Measurements from ENCODE around the gene MIAT. TPM values are rescaled to one million over a fixed set of nuclear protein-coding genes. Genes with fewer than 3 reads are reported as not detected.

Gene MIAT
- total RNA-seq, 1 experiment from 2014 or later = 0.82 TPM

DNA sequence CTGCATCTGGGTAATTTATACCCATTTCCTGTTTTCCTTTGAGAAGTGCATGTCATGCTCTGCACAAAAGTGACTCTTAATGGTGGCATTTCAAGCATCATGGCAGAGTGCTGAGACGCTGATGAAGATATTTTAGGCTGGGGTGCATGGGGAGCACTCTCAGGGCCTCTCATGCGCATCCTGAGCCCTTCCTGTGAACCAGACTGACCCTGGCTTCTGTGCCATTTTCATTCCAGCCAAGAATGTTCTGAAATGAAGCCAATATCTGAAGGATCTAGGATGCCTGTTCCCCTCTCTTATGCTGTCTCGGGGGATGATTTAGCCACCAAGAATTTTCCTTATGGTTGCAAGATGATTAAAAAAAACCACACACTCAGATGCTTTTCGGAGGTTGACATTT lies 61.5 kb downstream of the MIAT start:
- DNase-seq (ENCODE audit: extremely low read depth, low read depth) = no peak

- no peak for DNase-seq (ENCODE audit: extremely low read depth, low read depth)
These were observed 64.8 kb downstream of the MIAT start for GRCh38 chr22:26722159-26722558.

GRCh38 chr22:26724414-26724813 lies 67.0 kb downstream of the MIAT start:
- no peak for DNase-seq (ENCODE audit: extremely low read depth, low read depth)

GRCh38 chr22:26725012-26725676 lies 67.8 kb downstream of the MIAT start:
- no peak for DNase-seq (ENCODE audit: extremely low read depth, low read depth)

Small RNA genes lying within 50 kb of the gene (small RNA-seq; reads per million reads assigned to genes)
- gene RF01874 = 0 reads per million in 2 experiments

Other genes starting within 250 kb of the MIAT start
- 0.49 and 0.77 TPM in 2 replicates for gene ASPHD2, start 228.3 kb upstream of the MIAT start, total RNA-seq (2014; rRNA removed; shearing (Covaris generic))
- gene HPS4, start 173.8 kb upstream of the MIAT start, total RNA-seq (2014; rRNA removed; shearing (Covaris generic)) = 25.7 and 28.5 TPM in 2 replicates
- 20.2 and 20.7 TPM in 2 replicates for gene SRRD, start 173.7 kb upstream of the MIAT start, total RNA-seq (2014; rRNA removed; shearing (Covaris generic))
- 15.3 and 16.4 TPM in 2 replicates for gene TFIP11, start 145.1 kb upstream of the MIAT start, total RNA-seq (2014; rRNA removed; shearing (Covaris generic))
- 5.8 and 6.7 TPM in 2 replicates for gene TPST2, start 67.5 kb upstream of the MIAT start, total RNA-seq (2014; rRNA removed; shearing (Covaris generic))
- not detected in 2 replicates for gene CRYBB1, start 39.6 kb upstream of the MIAT start, total RNA-seq (2014; rRNA removed; shearing (Covaris generic))
- gene CRYBA4, start 35.6 kb upstream of the MIAT start, total RNA-seq (2014; rRNA removed; shearing (Covaris generic)) = not detected in 2 replicates

Measured in NCI-H460 (cell line).